K562 (cell line): ENCODE data around the gene ATAD2B. TPM values are rescaled to one million over a fixed set of nuclear protein-coding genes. Genes with fewer than 3 reads are reported as not detected.

Experiments used
- ATAC-seq: fragments of 200-7000 bp; cut with Tn5 transposase; 3 replicates; pipeline ENCODE4 v1.9.1; 2020; ENCODE audit warnings: moderate library complexity
- BruUV-seq: library from RNA; stranded (reverse); fragments of 400-500 nt; replicated peaks from 2 replicates; lab custom pipeline; 2021; lab: Mats Ljungman, UMichigan
- CTCF ChIA-PET: fragments of 300-600 bp; formaldehyde crosslinking; extraction: SDS; loops from one replicate; lab custom pipeline; 2021; ENCODE audit warnings: low intra/inter-chr PET ratio; lab: Yijun Ruan, JAX
- POLR2A ChIA-PET: fragments of 300-600, 350-650 bp; sonication (Branson Sonifier 250); formaldehyde crosslinking; extraction: SDS; loops from one replicate; lab custom pipeline; 2021; ENCODE audit warnings: antibody characterized with exemption, inconsistent platforms; lab: Yijun Ruan, JAX
- DNase-seq, 4 experiments: peaks; one replicate each; pipeline versions ENCODE4 v3.0.0 to v3.0.0-alpha.2; 2011 to 2018; ENCODE audit warnings: low spot score in 3 of 4, mixed read lengths in 3 of 4; ENCODE audit errors: extremely low read depth in 1 of 4
- FAIRE-seq: peaks from 2 replicates; lab custom pipeline; 2011; peaks lifted over from hg19 to GRCh38; lab: Jason Lieb, UNC
- H2AFZ ChIP-seq: 2 replicates; pipeline ENCODE4 v1.6.0; 2011; ENCODE audit warnings: low read depth, low read length, control low read depth, inconsistent platforms
- H3K27ac ChIP-seq: fragments of 200-600 bp; 3 replicates; pipeline ENCODE4 v1.8.0; 2011; ENCODE audit warnings: low read depth, mild to moderate bottlenecking, control low read depth, inconsistent platforms, low read length, moderate library complexity, mixed read lengths; ENCODE audit errors: extremely low read depth
- H3K27me3 ChIP-seq, 2 experiments: fragments of 300-600 bp in 1 of 2; 2 replicates in 1 of 2; 3 replicates in 1 of 2; pipeline versions ENCODE4 v1.6.0 to v1.8.0; 2011; ENCODE audit warnings: inconsistent platforms in 2 of 2, low read length in 2 of 2, mild to moderate bottlenecking in 1 of 2, mixed read lengths in 1 of 2, moderate library complexity in 1 of 2; ENCODE audit not compliant: control insufficient read depth in 2 of 2, insufficient read depth in 2 of 2
- H3K36me3 ChIP-seq: fragments of 300-600 bp; 3 replicates; pipeline ENCODE4 v1.8.0; 2011; ENCODE audit warnings: mild to moderate bottlenecking, low read length, inconsistent platforms; ENCODE audit not compliant: control insufficient read depth, insufficient read depth
- H3K4me1 ChIP-seq, 2 experiments: fragments of 200-600 bp in 1 of 2; replicated peaks in 1 of 2; 2 replicates in 1 of 2; 3 replicates in 1 of 2; pipeline versions ENCODE4 v1.5.1 to v1.8.0; 2011; ENCODE audit warnings: inconsistent platforms in 2 of 2, low read length in 2 of 2, mild to moderate bottlenecking in 1 of 2, mixed read lengths in 1 of 2, moderate library complexity in 1 of 2; ENCODE audit not compliant: control insufficient read depth in 2 of 2, insufficient read depth in 2 of 2
- H3K4me2 ChIP-seq: 2 replicates; pipeline ENCODE4 v1.6.1; 2011; ENCODE audit warnings: low read length, control low read depth, inconsistent platforms, mixed read lengths; ENCODE audit not compliant: insufficient read depth
- H3K4me3 ChIP-seq: fragments of 200-600 bp; sonication (generic), shearing (Covaris generic); 2 replicates; pipeline ENCODE4 v1.5.1; 2016; ENCODE audit warnings: control low read depth, inconsistent platforms
- H3K79me2 ChIP-seq: fragments of 200-600 bp; 3 replicates; pipeline ENCODE4 v1.8.0; 2011; ENCODE audit warnings: low read length, inconsistent platforms; ENCODE audit not compliant: control insufficient read depth, insufficient read depth
- H3K9ac ChIP-seq, 2 experiments: 2 replicates each; pipeline versions ENCODE4 v1.6.0 to v1.6.1; 2011; ENCODE audit warnings: low read depth in 2 of 2, low read length in 2 of 2, control low read depth in 1 of 2, inconsistent platforms in 1 of 2, mild to moderate bottlenecking in 1 of 2, mixed read lengths in 1 of 2; ENCODE audit not compliant: insufficient read depth in 1 of 2
- H3K9me1 ChIP-seq: one replicate; pipeline ENCODE4 v1.6.0; 2011; ENCODE audit warnings: inconsistent platforms, mild to moderate bottlenecking, low read length, moderate library complexity; ENCODE audit not compliant: control insufficient read depth, insufficient read depth
- H3K9me3 ChIP-seq: replicated peaks from 2 replicates; pipeline ENCODE4 v1.5.1; 2011; ENCODE audit warnings: low read depth, low read length, inconsistent platforms; ENCODE audit not compliant: control insufficient read depth, insufficient read depth
- H4K20me1 ChIP-seq: replicated peaks from 2 replicates; pipeline ENCODE4 v1.6.1; 2011; ENCODE audit warnings: low read length, inconsistent platforms, mixed read lengths; ENCODE audit not compliant: control insufficient read depth, insufficient read depth
- ESRRA ChIP-seq: fragments of 450-650 bp; IDR thresholded peaks from 2 replicates; pipeline ENCODE4 v1.6.1; 2014; ENCODE audit warnings: low read depth, mild to moderate bottlenecking, moderate library complexity, borderline replicate concordance
- FOSL1 ChIP-seq: fragments of 200-800 bp; sonication (Bioruptor generic); conservative IDR thresholded peaks from 2 replicates; pipeline ENCODE4 v1.6.1; 2016; ENCODE audit warnings: missing genetic modification characterization, missing compliant biosample characterization
- FOXA3 ChIP-seq, 2 experiments: fragments of 450-650 bp in 1 of 2; sonication (generic) in 1 of 2; formaldehyde crosslinking; IDR thresholded peaks in 1 of 2; conservative IDR thresholded peaks in 1 of 2; 2 replicates each; pipeline versions ENCODE4 v1.4.0 to v1.8.0; 2020 to 2022; ENCODE audit warnings: mild to moderate bottlenecking in 2 of 2, missing genetic modification reagents in 1 of 2
- LEF1 ChIP-seq: fragments of 450-650 bp; IDR thresholded peaks from 2 replicates; pipeline ENCODE4 v1.6.1; 2016; ENCODE audit warnings: mild to moderate bottlenecking
- SLC30A9 ChIP-seq: fragments of 250-450 bp; sonication (Bioruptor Pico); IDR thresholded peaks from 2 replicates; pipeline ENCODE4 v1.8.0; 2022; ENCODE audit warnings: mild to moderate bottlenecking, moderate library complexity
- SMARCA4 ChIP-seq: fragments of 450-650 bp; IDR thresholded peaks from 2 replicates; pipeline ENCODE4 v1.6.1; 2016
- ZKSCAN8 ChIP-seq: fragments of 200-800 bp; sonication (Bioruptor generic); IDR thresholded peaks from 2 replicates; pipeline ENCODE4 v1.6.1; 2016; ENCODE audit warnings: missing genetic modification characterization, missing compliant biosample characterization
- ZNF24 ChIP-seq: fragments of 450-650 bp; IDR thresholded peaks from 2 replicates; pipeline ENCODE4 v1.6.1; 2016
- WGBS: fragments of 100-300 bp; shearing (Covaris generic); methylation state at CpG from one replicate; pipeline ENCODE4 v1.1.6; 2016; ENCODE audit warnings: low coverage, mixed read lengths; ENCODE audit not compliant: insufficient coverage; ENCODE audit errors: missing lambda C conversion rate; 5-methylcytosine and 5-hydroxymethylcytosine counted together
- in situ Hi-C: fragments of 300-500 bp; cut with MboI; formaldehyde crosslinking; loops from 4 replicates; pipeline ENCODE4 v1.15.0; 2018; ENCODE audit warnings: inconsistent platforms, mixed read lengths
- intact Hi-C: fragments of 100-400 bp; cut with micrococcal nuclease; formaldehyde crosslinking; loops from 2 replicates; pipeline ENCODE4 v1.14.2; 2022
- polyA plus RNA-seq, 8 experiments: library from polyadenylated mRNA; depleted of rRNA in 4 of 8; stranded (reverse) in 5 of 8; unstranded in 3 of 8; fragments of >200 nt; fragmentation: Nextera tagmentation in 2 of 8; fragmentation: Illumina TruSeq in 1 of 8; extraction: Ambion mirVana in 2 of 8; extraction: Trizol in 1 of 8; gene quantifications; 2 replicates each; pipeline versions ENCODE4 v1.2.1 to v1.2.3, GENCODE V29; 2011 to 2014; ENCODE audit warnings: inconsistent platforms in 1 of 8, missing spikeins in 1 of 8
- total RNA-seq, 7 experiments: library from RNA; depleted of rRNA in 6 of 7; stranded (reverse); fragments of >200 nt in 6 of 7; fragmentation: Illumina TruSeq in 2 of 7; extraction: Trizol in 2 of 7; gene quantifications; 2 replicates each; pipeline versions ENCODE4 v1.2.1 to v1.2.3, GENCODE V29; 2011 to 2021; ENCODE audit warnings: low replicate concordance in 1 of 7

Gene ATAD2B
- total and polyA plus RNA-seq, 9 of the 15 experiments (the other 6 are each of a cell fraction or from before 2014, with no cell fraction given): 3.2 to 21.6 (median 11.4) TPM

GRCh38 chr2:23918837-23919489 lies 8.0 kb downstream of the ATAD2B start:
- Histone ChIP-seq H3K9me3 (no peaks in the 10 kb centered on the region), H3K9ac (no peak overlapping the region), H3K4me1 (peaks cover 4 to 12% of the 10 kb centered on the region in 2 experiments; a peak in 4 of 5 replicates), H3K27ac (no peak overlapping the region), H3K79me2 (peaks cover 90% of the 10 kb centered on the region), H4K20me1 (no peaks in the 10 kb centered on the region), H3K36me3 (no peaks in the 10 kb centered on the region), H3K4me3 (no peak overlapping the region), H3K27me3 (no peaks in the 10 kb centered on the region), H3K9me1 (no peaks in the 10 kb centered on the region), H2AFZ (no peak overlapping the region), H3K4me2 (no peak overlapping the region)
- ChIA-PET POLR2A (interaction anchor here (1.8 kb wide), 1 partner anchor 8 kb away, joined by 16 read pairs; the partner anchor contains the start of gene ATAD2B), CTCF (no interaction called here)
- BruUV-seq: no TSS peak
- TF ChIP-seq ESRRA (no peak), FOSL1 (tag) (0 out of 2 replicates have a peak, but pooled peaks have one; percentile 25)
- WGBS: 78% methylated on average over 8 of the region's 8 CpGs
- in situ Hi-C loops (no loop called here), intact Hi-C loops (no loop called here)
- no peak for ATAC-seq
- FAIRE-seq: no peak
- no peak for DNase-seq

DNA sequence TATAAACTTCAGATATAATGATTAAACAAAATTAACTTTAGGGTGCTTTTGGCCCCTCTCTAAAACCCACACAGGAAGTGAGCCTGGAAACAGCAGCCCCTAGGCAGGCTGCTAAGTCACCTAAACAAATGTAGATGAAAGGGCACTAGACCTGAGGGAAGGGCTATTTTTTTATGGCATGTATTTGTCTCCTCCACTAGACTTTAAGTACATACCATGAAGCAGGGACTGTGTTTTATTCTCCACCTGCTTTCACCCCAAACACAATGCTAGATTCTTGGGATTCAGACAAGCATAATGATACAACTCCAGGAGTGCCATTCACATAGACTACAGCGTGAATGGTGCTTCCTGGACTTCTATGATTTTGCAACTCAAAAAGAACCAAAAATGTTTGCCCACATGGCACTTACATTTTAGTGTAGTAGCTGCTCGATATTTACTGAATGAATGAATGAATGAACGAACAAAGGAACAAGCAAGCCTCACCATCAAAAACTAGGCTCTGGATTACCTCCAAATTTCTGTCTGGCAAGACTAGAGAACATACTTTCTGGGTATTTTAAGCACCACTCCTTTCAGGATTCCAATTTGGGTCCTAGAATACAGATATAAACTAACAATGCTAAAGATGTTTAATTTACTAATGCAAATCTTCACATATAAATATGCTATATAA lies 10.1 kb downstream of the ATAD2B start:
- in situ Hi-C loops (no loop called here), intact Hi-C loops (no loop called here)
- Histone ChIP-seq H3K4me1 (peaks cover 0 to 12% of the 10 kb centered on the region in 2 experiments; a peak in 3 of 5 replicates), H3K9ac (peak overlapping the region in 1 of 2 experiments; percentile 27; a peak in 1 of 4 replicates), H3K79me2 (peaks cover 89% of the 10 kb centered on the region), H3K4me3 (no peak overlapping the region), H3K36me3 (no peaks in the 10 kb centered on the region), H3K9me3 (no peaks in the 10 kb centered on the region), H2AFZ (peak overlapping the region; percentile 3), H3K9me1 (no peaks in the 10 kb centered on the region), H3K27ac (peak overlapping the region; percentile 50), H4K20me1 (no peaks in the 10 kb centered on the region), H3K27me3 (no peaks in the 10 kb centered on the region), H3K4me2 (peak overlapping the region; percentile 7)
- FAIRE-seq (no peak), DNase-seq (peak in 2 of 4 experiments; percentile 42 to 53), ATAC-seq (peak; percentile 75)
- WGBS: 44% methylated on average over 3 of the region's 3 CpGs
- ChIA-PET POLR2A (interaction anchor here (0.6 to 1.8 kb wide), 2 partner anchors 10 to 23 kb away, joined by 3 to 16 read pairs; partner anchors contain the start of genes ATAD2B and UBXN2A), CTCF (no interaction called here)
- BruUV-seq: no TSS peak
- TF ChIP-seq SMARCA4: no peak
- no peak for TF ChIP-seq ZKSCAN8 (CRISPR knock-in tag)
- peak; percentile 84 for TF ChIP-seq ZNF24
- peak in 1 of 2 experiments; percentile 42; a peak in 1 of 4 replicates for TF ChIP-seq FOXA3 (CRISPR knock-in tag; conservative IDR thresholded peaks at IDR 0.05 in 1 of 2, IDR thresholded peaks at IDR 0.05 in 1 of 2)
- TF ChIP-seq LEF1: 0 out of 2 replicates have a peak, but pooled peaks have one; percentile 30
- no peak for TF ChIP-seq SLC30A9 (CRISPR knock-in tag)
